Measurements from ENCODE around the gene PAQR9. TPM values are rescaled to one million over a fixed set of nuclear protein-coding genes. Genes with fewer than 3 reads are reported as not detected.
A peak's percentile ranks its signal among the peaks of the same experiment; 100 is the strongest.

PAQR9 gene
- total RNA-seq, 6 experiments from 2014 or later: 10.2 to 18.6 (median 12.6) TPM

GRCh38 chr3:142915636-142916035, 47.8 kb downstream of the PAQR9 start:
- Histone ChIP-seq H3K36me3 (no peaks in the 10 kb centered on the region), H3K27ac (no peak overlapping the region), H3K27me3 (no peaks in the 10 kb centered on the region), H3K4me3 (no peak overlapping the region), H3K9me3 (no peaks in the 10 kb centered on the region), H3K4me1 (peaks cover 0 to 9% (median 0%) of the 10 kb centered on the region in 4 donors)
- TF ChIP-seq POLR2A (IDR thresholded peaks at IDR 0.05): no peak
- no peak for TF ChIP-seq CTCF (IDR thresholded peaks at IDR 0.05)
- DNase-seq: no peak
- intact Hi-C loops (cut with DNase I): no loop called here
- 77% methylated on average over 3 of the region's 3 CpGs for WGBS (ENCODE audit: insufficient coverage, low coverage, low lambda C conversion rate, missing lambda C conversion rate)
- no peak for ATAC-seq

GRCh38 chr3:142914286-142914811, 49.1 kb downstream of the PAQR9 start:
- Histone ChIP-seq H3K4me3 (no peak overlapping the region), H3K4me1 (peaks cover 0 to 9% (median 0%) of the 10 kb centered on the region in 4 donors), H3K36me3 (no peaks in the 10 kb centered on the region), H3K27me3 (no peaks in the 10 kb centered on the region), H3K9me3 (no peaks in the 10 kb centered on the region), H3K27ac (no peak overlapping the region)
- ATAC-seq (no peak), DNase-seq (no peak)
- intact Hi-C loops (cut with DNase I): no loop called here
- TF ChIP-seq CTCF (IDR thresholded peaks at IDR 0.05) (no peak), POLR2A (IDR thresholded peaks at IDR 0.05) (no peak)
- 45% methylated on average over 3 of the region's 3 CpGs for whole genome bisulfite sequencing (ENCODE audit: insufficient coverage, low coverage, low lambda C conversion rate, missing lambda C conversion rate)

GRCh38 chr3:142913432-142913831, 50.0 kb downstream of the PAQR9 start:
- DNase-seq: no peak
- no peak for ATAC-seq
- Histone ChIP-seq H3K27ac (no peak overlapping the region), H3K27me3 (no peaks in the 10 kb centered on the region), H3K4me3 (no peak overlapping the region), H3K9me3 (no peaks in the 10 kb centered on the region), H3K36me3 (no peaks in the 10 kb centered on the region), H3K4me1 (peaks cover 0 to 9% (median 0%) of the 10 kb centered on the region in 4 donors)
- TF ChIP-seq CTCF (IDR thresholded peaks at IDR 0.05): no peak
- TF ChIP-seq POLR2A (IDR thresholded peaks at IDR 0.05): no peak
- WGBS (ENCODE audit: insufficient coverage, low coverage, low lambda C conversion rate, missing lambda C conversion rate): 58% methylated on average over 1 of the region's 1 CpG
- intact Hi-C loops (cut with DNase I): no loop called here

- TF ChIP-seq POLR2A (IDR thresholded peaks at IDR 0.05): no peak
- TF ChIP-seq CTCF (IDR thresholded peaks at IDR 0.05): no peak
- peak in 2 of 4 donors; percentile 53 to 64 for ATAC-seq
- H3K27ac ChIP-seq: no peak overlapping the region
- 77% methylated on average over 6 of the region's 6 CpGs for WGBS (ENCODE audit: insufficient coverage, low coverage, low lambda C conversion rate, missing lambda C conversion rate)
- intact Hi-C loops (cut with DNase I): no loop called here
- H3K36me3 ChIP-seq: no peaks in the 10 kb centered on the region
- peaks cover 0 to 9% (median 0%) of the 10 kb centered on the region in 4 donors for H3K4me1 ChIP-seq
- no peaks in the 10 kb centered on the region for H3K9me3 ChIP-seq
- no peak overlapping the region for H3K4me3 ChIP-seq
- no peak for DNase-seq
- no peaks in the 10 kb centered on the region for H3K27me3 ChIP-seq
Observed at GRCh38 chr3:142912402-142913172, 50.9 kb downstream of the PAQR9 start.

Small RNA genes lying within 50 kb of the gene (small RNA-seq; reads per million reads assigned to genes)
- gene AC021074.2: 0 to 0.39 reads per million in 2 experiments

Other genes with a start within 250 kb of the PAQR9 start
- gene TRPC1, start 239.6 kb downstream of the PAQR9 start, total RNA-seq: 1 to 10 TPM in 1 of 6 experiments, under 1 TPM in 5; 0.19 to 2.5 (median 0.51) TPM
- 1 to 10 TPM; 1.8 to 9.7 (median 3.8) TPM for gene PCOLCE2, start 74.6 kb downstream of the PAQR9 start, total RNA-seq
- gene U2SURP, start 37.9 kb upstream of the PAQR9 start, total RNA-seq: 10 to 100 TPM; 19.1 to 34.5 (median 26.9) TPM
- gene CHST2, start 156.1 kb upstream of the PAQR9 start, total RNA-seq: 1 to 10 TPM in 4 of 6 experiments, under 1 TPM in 2; 0.73 to 1.7 (median 1.1) TPM